Spinal cord (tissue), 10 donors: ENCODE data around the gene GAS2L2. TPM values are rescaled to one million over a fixed set of nuclear protein-coding genes. Genes with fewer than 3 reads are reported as not detected.
A peak's percentile ranks its signal among the peaks of the same experiment; 100 is the strongest.

ENCODE experiments used
- DNase-seq, 6 donors: peaks; one replicate each; pipeline versions ENCODE4 v3.0.0 to v3.0.0-alpha.2; 2013 to 2015; ENCODE audit warnings: low spot score in 6 of 6, low read depth in 4 of 6
- H3K27ac ChIP-seq: one replicate; pipeline ENCODE4 v1.5.1; 2013; ENCODE audit warnings: low read depth, low read length, control low read depth
- H3K27me3 ChIP-seq: one replicate; pipeline ENCODE4 v1.6.1; 2013; ENCODE audit warnings: low read length; ENCODE audit not compliant: control insufficient read depth, insufficient read depth
- H3K36me3 ChIP-seq: one replicate; pipeline ENCODE4 v1.6.1; 2013; ENCODE audit warnings: low read length; ENCODE audit not compliant: control insufficient read depth, insufficient read depth
- H3K4me1 ChIP-seq: one replicate; pipeline ENCODE4 v1.6.1; 2013; ENCODE audit warnings: low read length; ENCODE audit not compliant: control insufficient read depth, insufficient read depth
- H3K4me3 ChIP-seq: one replicate; pipeline ENCODE4 v1.5.1; 2013; ENCODE audit warnings: low read depth, low read length, control low read depth
- H3K9me3 ChIP-seq: one replicate; pipeline ENCODE4 v1.6.1; 2013; ENCODE audit warnings: low read length; ENCODE audit not compliant: control insufficient read depth, insufficient read depth
- WGBS: methylation state at CpG from one replicate; pipeline ENCODE4 v1.1.5; 2013; ENCODE audit warnings: missing lambda C conversion rate; ENCODE audit not compliant: insufficient coverage; 5-methylcytosine and 5-hydroxymethylcytosine counted together
- polyA plus RNA-seq, 2 donors: library from polyadenylated mRNA; unstranded; fragments of 120-200 nt; gene quantifications; one replicate each; pipeline ENCODE4 v1.2.1, GENCODE V29; 2013; ENCODE audit not compliant: insufficient read length in 2 of 2
- total RNA-seq, 2 donors: library from RNA; depleted of rRNA in 1 of 2; stranded (reverse); fragments of 120-200 nt in 1 of 2; fragments of >200 nt in 1 of 2; gene quantifications; one replicate each; pipeline versions ENCODE4 v1.2.3 to v1.2.4, GENCODE V29; 2013 to 2014
- donor health status: healthy.

The GAS2L2 gene
- total and polyA plus RNA-seq, 4 donors, result 0.69 to 3.6 (median 3.2) TPM

DNA sequence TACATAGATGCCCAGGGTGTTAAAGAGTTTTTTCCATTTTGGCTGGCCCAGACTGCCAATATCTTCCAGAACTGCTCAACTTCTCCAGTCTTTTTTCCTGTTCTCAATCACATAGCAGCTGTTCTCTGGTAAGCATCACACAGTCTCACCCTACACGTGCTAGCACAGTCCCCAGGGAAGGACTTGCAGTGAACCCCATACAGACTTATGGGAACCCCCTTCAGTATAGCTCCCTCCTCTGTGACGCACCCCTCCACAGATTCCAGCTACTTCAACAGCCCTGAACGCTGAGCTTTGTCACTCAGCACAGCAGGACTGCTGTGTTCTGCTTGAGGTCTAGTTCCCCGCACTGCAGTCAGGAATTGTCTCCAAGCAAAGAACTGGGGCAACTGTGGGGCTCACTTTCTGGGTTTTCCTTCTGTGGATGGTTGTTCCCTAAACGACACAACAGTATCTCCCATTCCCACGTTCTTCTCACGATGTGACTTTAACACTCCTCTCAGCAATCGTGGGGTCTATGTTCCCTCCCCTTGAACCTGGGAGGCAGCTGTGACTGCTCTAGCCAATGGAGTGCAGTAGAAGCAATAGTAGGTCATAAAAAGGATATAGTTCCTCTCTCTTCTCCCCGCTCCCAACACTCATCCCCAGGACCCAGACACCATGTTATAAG is 38.8 kb upstream of the GAS2L2 start:
- Histone ChIP-seq H3K27me3 (peaks cover 29% of the 10 kb centered on the region), H3K36me3 (no peaks in the 10 kb centered on the region), H3K4me1 (peaks cover 36% of the 10 kb centered on the region), H3K9me3 (no peaks in the 10 kb centered on the region), H3K4me3 (no peak overlapping the region), H3K27ac (peak overlapping the region; percentile 0)
- DNase-seq, result no peak
- 58% methylated on average over 6 of the region's 9 CpGs for WGBS

- no peak overlapping the region for H3K4me3 ChIP-seq
- H3K4me1 ChIP-seq, result peaks cover 35% of the 10 kb centered on the region
- H3K27me3 ChIP-seq, result peaks cover 24% of the 10 kb centered on the region
- no peaks in the 10 kb centered on the region for H3K9me3 ChIP-seq
- no peaks in the 10 kb centered on the region for H3K36me3 ChIP-seq
- WGBS, result 90% methylated on average over 2 of the region's 3 CpGs
- no peak overlapping the region for H3K27ac ChIP-seq
- no peak for DNase-seq
Measured at GRCh38 chr17:35790841-35791240, 37.8 kb upstream of the GAS2L2 start.

- H3K9me3 ChIP-seq, result no peaks in the 10 kb centered on the region
- 39% methylated on average over 2 of the region's 2 CpGs for WGBS
- peaks cover 11% of the 10 kb centered on the region for H3K27me3 ChIP-seq
- no peaks in the 10 kb centered on the region for H3K36me3 ChIP-seq
- peak overlapping the region; percentile 87 for H3K27ac ChIP-seq
- H3K4me1 ChIP-seq, result peaks cover 18% of the 10 kb centered on the region
- no peak overlapping the region for H3K4me3 ChIP-seq
- DNase-seq, result peak in 2 of 6 donors; percentile 72 to 80
Measured at GRCh38 chr17:35788477-35789368, 35.7 kb upstream of the GAS2L2 start.

- WGBS, result 23% methylated on average over 3 of the region's 3 CpGs
- Histone ChIP-seq H3K27me3 (peaks cover under 1% of the 10 kb centered on the region), H3K9me3 (no peaks in the 10 kb centered on the region), H3K4me3 (no peak overlapping the region), H3K4me1 (peaks cover 16% of the 10 kb centered on the region), H3K27ac (peak overlapping the region; percentile 17), H3K36me3 (no peaks in the 10 kb centered on the region)
- DNase-seq, result no peak
Measured at GRCh38 chr17:35786941-35787432, 33.9 kb upstream of the GAS2L2 start.

DNA sequence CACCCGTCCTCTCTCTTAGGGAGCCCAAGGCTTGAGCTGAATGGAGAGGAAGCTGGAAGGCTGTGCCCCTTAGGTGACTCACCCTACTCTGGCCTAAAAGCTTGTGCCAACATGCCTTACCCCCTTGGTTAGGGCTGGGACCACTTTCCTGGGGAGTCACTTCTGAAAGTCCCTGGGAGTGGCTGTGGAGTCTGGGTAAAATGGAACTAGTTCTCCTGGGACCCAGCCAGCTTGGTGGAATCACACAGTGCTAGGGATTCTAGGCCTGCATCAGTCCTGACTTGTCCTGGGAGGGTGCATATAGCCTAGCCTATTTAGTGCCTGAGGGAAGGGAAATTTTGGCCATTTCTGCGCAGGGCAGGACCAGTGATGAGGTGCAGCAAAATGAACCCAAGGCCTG is 31.9 kb upstream of the GAS2L2 start:
- Histone ChIP-seq H3K9me3 (no peaks in the 10 kb centered on the region), H3K4me3 (no peak overlapping the region), H3K27me3 (no peaks in the 10 kb centered on the region), H3K36me3 (no peaks in the 10 kb centered on the region), H3K27ac (no peak overlapping the region), H3K4me1 (peaks cover 16% of the 10 kb centered on the region)
- WGBS, result 100% methylated on average over 1 of the region's 2 CpGs
- no peak for DNase-seq

DNA sequence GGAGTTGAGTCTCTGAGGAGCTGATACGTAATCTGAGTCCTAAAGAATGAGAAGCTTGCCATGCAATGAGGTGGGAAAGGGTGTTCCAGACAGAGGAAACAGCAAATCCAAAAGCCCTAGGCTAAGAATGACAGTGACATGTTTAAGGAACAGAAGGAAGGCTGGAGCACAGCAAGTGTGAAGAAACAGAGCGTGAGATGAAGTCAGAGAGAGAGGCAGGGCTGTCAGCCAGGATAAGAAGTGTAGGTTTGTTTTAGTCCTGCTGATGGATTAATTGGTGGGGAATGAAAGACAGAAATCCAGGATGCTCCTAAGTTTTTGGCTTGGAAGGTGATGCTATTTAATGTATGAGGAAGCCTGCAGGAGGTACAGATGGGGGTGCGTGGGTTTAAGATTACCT is 27.9 kb upstream of the GAS2L2 start:
- peak in 1 of 6 donors; percentile 72 for DNase-seq
- Histone ChIP-seq H3K27me3 (no peaks in the 10 kb centered on the region), H3K36me3 (peaks cover 5% of the 10 kb centered on the region), H3K4me3 (no peak overlapping the region), H3K27ac (no peak overlapping the region), H3K4me1 (peaks cover 9% of the 10 kb centered on the region), H3K9me3 (no peaks in the 10 kb centered on the region)
- 62% methylated on average over 3 of the region's 3 CpGs for WGBS

GRCh38 chr17:35778641-35779196 is 25.7 kb upstream of the GAS2L2 start:
- WGBS, result 90% methylated on average over 15 of the region's 16 CpGs

DNA sequence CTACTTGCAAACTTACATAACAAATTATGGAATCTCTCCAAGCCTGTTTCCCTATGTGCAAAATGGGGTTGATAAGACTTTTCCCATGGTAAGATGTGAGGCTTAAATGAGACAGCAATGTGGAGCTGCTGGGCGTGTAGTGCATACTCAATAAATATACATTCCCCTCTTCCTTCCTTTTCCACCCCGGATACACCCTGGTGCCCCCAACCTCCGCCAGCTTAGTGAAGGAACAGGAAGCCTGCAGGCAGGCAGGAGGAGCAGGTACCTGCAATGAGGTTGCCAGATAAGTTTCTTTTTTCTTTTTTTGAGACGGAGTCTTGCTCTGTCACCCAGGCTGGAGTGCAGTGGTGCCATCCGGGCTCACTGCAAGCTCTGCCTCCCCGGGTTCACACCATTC is 22.5 kb upstream of the GAS2L2 start:
- no peak for DNase-seq
- no peaks in the 10 kb centered on the region for H3K27me3 ChIP-seq
- no peak overlapping the region for H3K4me3 ChIP-seq
- peaks cover 10% of the 10 kb centered on the region for H3K36me3 ChIP-seq
- WGBS, result 40% methylated on average over 2 of the region's 6 CpGs
- H3K9me3 ChIP-seq, result no peaks in the 10 kb centered on the region
- H3K27ac ChIP-seq, result peak overlapping the region; percentile 85
- peaks cover 39% of the 10 kb centered on the region for H3K4me1 ChIP-seq

More at GRCh38 chr17:35778641-35779196, 25.7 kb upstream of the GAS2L2 start:
- Histone ChIP-seq H3K4me3 (no peak overlapping the region), H3K36me3 (peaks cover 5% of the 10 kb centered on the region), H3K27ac (no peak overlapping the region), H3K27me3 (no peaks in the 10 kb centered on the region), H3K9me3 (no peaks in the 10 kb centered on the region), H3K4me1 (peaks cover 29% of the 10 kb centered on the region)
- DNase-seq, result no peak

DNA sequence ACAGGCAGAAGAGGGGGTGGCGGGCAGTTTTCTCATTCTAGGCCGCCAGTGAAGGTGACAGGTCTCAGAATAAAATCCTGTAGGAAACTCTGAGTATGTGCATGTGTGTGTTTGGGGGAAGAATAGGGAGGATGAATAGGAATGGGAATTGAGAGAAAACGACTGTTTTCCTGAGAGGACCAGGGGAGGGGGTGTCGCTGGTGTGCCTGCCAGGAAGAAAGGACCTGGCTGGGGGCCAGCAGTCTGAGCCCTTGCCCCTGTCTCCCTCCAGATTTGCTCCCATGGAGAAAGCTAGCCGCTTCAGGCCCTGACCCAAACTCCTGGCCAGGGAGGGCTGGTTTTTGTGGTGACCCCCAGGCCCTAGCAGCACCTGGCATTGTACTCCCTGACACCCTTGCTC is 22.0 kb upstream of the GAS2L2 start:
- Histone ChIP-seq H3K27me3 (no peaks in the 10 kb centered on the region), H3K9me3 (no peaks in the 10 kb centered on the region), H3K4me1 (peaks cover 39% of the 10 kb centered on the region), H3K36me3 (peaks cover 10% of the 10 kb centered on the region), H3K27ac (peak overlapping the region; percentile 85), H3K4me3 (no peak overlapping the region)
- DNase-seq, result peak in 2 of 6 donors; percentile 70 to 80
- WGBS, result 23% methylated on average over 5 of the region's 5 CpGs
